Measurements from ENCODE around the gene MRPS15. TPM values are rescaled to one million over a fixed set of nuclear protein-coding genes. Genes with fewer than 3 reads are reported as not detected.
A peak's percentile ranks its signal among the peaks of the same experiment; 100 is the strongest.

MRPS15 gene
- total and polyA plus RNA-seq, 8 donors: 48.9 to 84.2 (median 57.5) TPM

DNA sequence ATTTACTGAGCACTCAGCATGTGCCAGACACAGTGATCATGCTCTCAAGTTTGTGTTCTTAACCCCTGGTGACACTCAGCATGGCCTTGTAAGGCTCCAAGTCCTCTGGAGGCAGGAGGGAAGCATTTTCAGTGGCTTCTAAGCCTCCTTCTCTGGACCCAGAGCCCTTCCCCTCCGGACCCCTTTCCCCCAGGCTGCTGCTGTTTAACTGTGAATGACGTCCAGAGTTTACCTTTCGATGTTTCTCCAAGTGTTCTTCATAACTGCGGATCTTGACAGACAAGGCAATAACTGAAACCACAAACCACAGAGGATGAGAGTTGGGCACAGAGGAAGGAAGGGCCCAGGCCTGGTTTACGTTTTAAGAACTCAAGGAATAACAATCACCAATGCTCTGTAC lies 6.5 kb downstream of the MRPS15 start:
- ATAC-seq (peak; percentile 77), DNase-seq (no peak)
- Histone ChIP-seq H3K9me3 (no peaks in the 10 kb centered on the region), H3K27me3 (no peaks in the 10 kb centered on the region), H3K27ac (peak overlapping the region in 1 of 2 donors; percentile 76), H3K4me3 (no peak overlapping the region), H3K36me3 (peaks cover 0 to 77% of the 10 kb centered on the region in 2 donors), H3K4me1 (peaks cover 0 to 47% of the 10 kb centered on the region in 2 donors)
- TF ChIP-seq, protein P1, sequence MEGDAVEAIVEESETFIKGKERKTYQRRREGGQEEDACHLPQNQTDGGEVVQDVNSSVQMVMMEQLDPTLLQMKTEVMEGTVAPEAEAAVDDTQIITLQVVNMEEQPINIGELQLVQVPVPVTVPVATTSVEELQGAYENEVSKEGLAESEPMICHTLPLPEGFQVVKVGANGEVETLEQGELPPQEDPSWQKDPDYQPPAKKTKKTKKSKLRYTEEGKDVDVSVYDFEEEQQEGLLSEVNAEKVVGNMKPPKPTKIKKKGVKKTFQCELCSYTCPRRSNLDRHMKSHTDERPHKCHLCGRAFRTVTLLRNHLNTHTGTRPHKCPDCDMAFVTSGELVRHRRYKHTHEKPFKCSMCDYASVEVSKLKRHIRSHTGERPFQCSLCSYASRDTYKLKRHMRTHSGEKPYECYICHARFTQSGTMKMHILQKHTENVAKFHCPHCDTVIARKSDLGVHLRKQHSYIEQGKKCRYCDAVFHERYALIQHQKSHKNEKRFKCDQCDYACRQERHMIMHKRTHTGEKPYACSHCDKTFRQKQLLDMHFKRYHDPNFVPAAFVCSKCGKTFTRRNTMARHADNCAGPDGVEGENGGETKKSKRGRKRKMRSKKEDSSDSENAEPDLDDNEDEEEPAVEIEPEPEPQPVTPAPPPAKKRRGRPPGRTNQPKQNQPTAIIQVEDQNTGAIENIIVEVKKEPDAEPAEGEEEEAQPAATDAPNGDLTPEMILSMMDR (IDR thresholded peaks at IDR 0.05): no peak
- intact Hi-C loops (cut with DNase I): no loop called here

DNA sequence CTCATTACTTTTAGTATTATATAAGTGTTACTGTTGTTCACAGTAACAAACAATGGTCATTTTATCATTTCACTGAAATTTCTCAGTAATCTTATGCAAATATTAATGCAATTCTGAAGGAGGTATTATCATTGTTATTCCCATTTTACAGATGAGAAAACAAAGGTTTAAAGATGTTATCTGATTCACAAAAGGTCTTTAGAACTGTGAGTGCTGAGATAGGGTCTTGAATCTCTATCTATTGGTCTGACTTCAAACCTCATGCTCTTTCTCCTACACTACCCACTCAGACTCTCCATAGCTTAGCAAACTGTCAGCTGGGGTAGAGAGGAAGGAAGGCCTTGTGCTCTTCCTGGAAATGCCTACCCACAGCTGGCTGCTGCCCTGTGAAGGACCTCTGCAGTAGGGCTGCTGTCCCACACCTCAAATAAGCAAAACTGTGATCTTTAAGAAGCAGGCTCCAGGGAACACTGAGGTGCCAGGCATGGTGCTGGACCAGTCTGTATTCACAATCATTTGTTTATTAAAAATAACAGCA lies 7.7 kb downstream of the MRPS15 start:
- DNase-seq (no peak), ATAC-seq (no peak)
- Histone ChIP-seq H3K9me3 (no peaks in the 10 kb centered on the region), H3K27me3 (no peaks in the 10 kb centered on the region), H3K27ac (peak overlapping the region in 1 of 2 donors; percentile 28), H3K4me1 (peaks cover 0 to 41% of the 10 kb centered on the region in 2 donors), H3K4me3 (no peak overlapping the region), H3K36me3 (peaks cover 0 to 74% of the 10 kb centered on the region in 2 donors)
- intact Hi-C loops (cut with DNase I): no loop called here
- TF ChIP-seq, protein P1 (IDR thresholded peaks at IDR 0.05): no peak

DNA sequence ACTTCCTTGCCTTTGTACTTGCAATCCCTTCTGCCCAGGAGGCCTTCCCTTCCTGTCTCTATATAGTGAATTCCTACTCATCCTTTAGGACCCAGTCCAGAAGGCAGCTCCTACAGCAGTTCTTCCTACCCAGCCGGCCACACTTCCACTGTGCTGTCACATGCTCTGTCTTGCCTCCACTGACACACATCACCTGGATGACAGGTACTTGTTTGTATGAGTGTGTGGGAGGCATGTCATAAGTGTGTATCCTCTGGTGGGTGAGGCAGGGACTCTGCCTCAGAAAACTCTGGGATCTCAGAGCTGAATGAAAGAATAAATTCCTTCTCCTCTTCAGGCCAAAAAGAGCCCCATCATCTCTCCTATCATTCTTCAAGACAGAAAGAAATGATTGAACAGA lies 8.8 kb downstream of the MRPS15 start:
- DNase-seq: no peak
- TF ChIP-seq, protein P1 (IDR thresholded peaks at IDR 0.05): no peak
- H3K27me3 ChIP-seq: no peaks in the 10 kb centered on the region
- H3K4me1 ChIP-seq: peaks cover 0 to 48% of the 10 kb centered on the region in 2 donors
- H3K27ac ChIP-seq: no peak overlapping the region
- H3K36me3 ChIP-seq: peaks cover 0 to 63% of the 10 kb centered on the region in 2 donors
- intact Hi-C loops (cut with DNase I): no loop called here
- no peak overlapping the region for H3K4me3 ChIP-seq
- no peaks in the 10 kb centered on the region for H3K9me3 ChIP-seq
- no peak for ATAC-seq

DNA sequence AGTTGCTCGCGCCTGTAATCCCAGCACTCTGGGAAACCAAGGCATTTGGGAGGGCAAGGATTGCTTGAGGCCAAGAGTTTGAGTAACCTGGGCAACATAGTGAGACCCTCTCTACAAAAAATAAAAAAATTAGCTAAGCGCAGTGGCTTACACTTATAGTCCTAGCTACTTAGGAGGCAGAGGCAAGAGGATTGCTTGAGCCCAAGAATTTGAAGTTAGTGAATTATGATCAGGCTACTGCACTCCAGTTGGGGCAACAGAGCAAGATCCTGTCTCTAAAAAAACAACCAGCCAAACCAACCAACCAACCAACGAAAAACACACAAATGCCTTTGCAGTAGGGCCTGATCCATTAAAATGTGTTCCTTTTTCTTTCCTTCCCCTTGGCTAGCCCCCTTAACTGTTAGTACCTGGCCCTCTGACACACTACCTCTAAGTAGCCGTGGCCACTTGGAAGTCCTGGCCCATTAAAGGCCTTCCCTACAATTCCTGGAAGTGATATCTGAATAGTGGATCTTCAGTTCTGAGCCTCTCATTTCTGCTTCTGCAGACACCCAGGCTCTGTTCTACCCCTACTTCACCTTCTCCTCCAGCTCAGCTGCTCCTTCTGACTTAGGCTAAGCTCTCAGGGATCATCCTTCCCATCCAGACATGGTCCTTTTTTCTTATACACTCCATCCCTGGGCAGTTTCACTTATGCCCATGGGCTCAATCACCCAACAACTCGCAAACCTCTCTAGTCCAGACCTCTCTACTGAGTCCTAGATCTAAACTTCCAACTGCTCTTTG lies 10.4 kb downstream of the MRPS15 start:
- H3K9me3 ChIP-seq: no peaks in the 10 kb centered on the region
- no peak for DNase-seq
- H3K27ac ChIP-seq: no peak overlapping the region
- intact Hi-C loops (cut with DNase I): no loop called here
- H3K27me3 ChIP-seq: no peaks in the 10 kb centered on the region
- peaks cover 0 to 48% of the 10 kb centered on the region in 2 donors for H3K36me3 ChIP-seq
- no peak for ATAC-seq
- no peak overlapping the region for H3K4me3 ChIP-seq
- TF ChIP-seq, protein P1 (IDR thresholded peaks at IDR 0.05): no peak
- peaks cover 0 to 36% of the 10 kb centered on the region in 2 donors for H3K4me1 ChIP-seq

DNA sequence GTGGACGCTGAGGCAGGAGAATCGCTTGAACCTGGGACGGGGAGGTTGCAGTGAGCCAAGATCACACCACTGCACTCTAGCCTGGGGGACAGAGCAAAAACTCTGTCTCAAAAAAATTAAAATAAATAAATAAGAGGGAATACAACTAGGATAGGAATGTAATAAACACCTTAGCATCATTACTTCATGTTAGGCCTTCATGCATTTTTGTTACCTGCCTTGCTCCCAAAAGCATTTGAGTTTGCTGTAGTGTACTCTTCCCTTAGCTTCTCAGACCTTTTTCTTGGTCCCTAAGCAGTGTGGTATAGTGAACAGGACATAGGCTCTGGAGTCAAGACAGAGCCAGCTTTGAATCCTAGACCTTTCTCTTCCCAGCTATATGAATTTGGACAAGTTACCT lies 11.1 kb downstream of the MRPS15 start:
- peaks cover 0 to 40% of the 10 kb centered on the region in 2 donors for H3K36me3 ChIP-seq
- TF ChIP-seq, protein P1 (IDR thresholded peaks at IDR 0.05): no peak
- ATAC-seq (no peak), DNase-seq (no peak)
- H3K4me1 ChIP-seq: peaks cover 0 to 35% of the 10 kb centered on the region in 2 donors
- no peak overlapping the region for H3K27ac ChIP-seq
- H3K27me3 ChIP-seq: no peaks in the 10 kb centered on the region
- H3K4me3 ChIP-seq: no peak overlapping the region
- intact Hi-C loops (cut with DNase I): no loop called here
- H3K9me3 ChIP-seq: no peaks in the 10 kb centered on the region

Data from left lung (tissue), 10 donors.